GM12874 (cell line): ENCODE results near the gene ARPC2.

Experiments used
- CTCF ChIP-seq: IDR thresholded peaks from 2 replicates; pipeline ENCODE4 v1.5.1; 2011; ENCODE audit warnings: low read depth, mild to moderate bottlenecking, control low read depth, low read length, moderate library complexity; ENCODE audit not compliant: insufficient read depth

The ARPC2 gene

GRCh38 chr2:218236829-218237228 is 19.8 kb downstream of the ARPC2 start:
- TF ChIP-seq CTCF: no peak

DNA sequence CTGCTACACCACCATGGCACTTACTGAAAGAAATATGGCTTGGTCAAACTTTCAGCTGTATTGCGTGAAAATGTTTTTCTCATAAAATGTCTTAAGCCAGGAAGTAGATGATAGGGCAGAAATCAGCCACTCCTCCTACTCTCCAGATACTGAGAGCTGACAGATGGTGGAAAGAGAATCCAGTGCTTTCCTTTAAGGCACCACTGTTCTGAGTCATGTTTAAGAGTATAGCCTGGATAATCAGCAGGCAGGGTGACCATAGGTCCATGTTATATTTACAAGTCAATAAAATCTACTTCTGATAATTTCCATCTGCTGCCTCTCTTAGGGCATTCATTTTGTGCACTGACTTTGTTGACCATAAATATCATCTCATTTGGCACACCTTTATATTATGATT is 21.9 kb downstream of the ARPC2 start:
- TF ChIP-seq CTCF: no peak

DNA sequence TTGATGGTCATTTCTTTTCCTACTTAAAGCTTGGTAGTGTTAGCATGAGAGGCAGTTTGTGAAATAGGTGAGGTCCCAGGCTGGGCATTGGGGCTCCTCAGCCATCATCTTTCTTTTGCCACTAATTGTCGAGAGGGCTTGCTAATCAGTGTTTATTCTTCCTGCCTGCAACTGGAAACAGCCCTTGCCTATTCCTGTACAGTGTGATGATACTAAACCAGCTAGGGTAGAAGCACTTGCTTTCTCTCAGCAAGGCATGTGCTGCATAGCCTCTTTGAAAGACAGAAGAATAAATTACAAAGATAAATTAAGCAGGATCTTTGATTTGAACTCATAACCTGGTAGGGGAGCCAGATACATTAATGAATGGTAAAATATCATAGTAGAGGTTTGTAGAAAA is 27.2 kb downstream of the ARPC2 start:
- no peak for TF ChIP-seq CTCF

DNA sequence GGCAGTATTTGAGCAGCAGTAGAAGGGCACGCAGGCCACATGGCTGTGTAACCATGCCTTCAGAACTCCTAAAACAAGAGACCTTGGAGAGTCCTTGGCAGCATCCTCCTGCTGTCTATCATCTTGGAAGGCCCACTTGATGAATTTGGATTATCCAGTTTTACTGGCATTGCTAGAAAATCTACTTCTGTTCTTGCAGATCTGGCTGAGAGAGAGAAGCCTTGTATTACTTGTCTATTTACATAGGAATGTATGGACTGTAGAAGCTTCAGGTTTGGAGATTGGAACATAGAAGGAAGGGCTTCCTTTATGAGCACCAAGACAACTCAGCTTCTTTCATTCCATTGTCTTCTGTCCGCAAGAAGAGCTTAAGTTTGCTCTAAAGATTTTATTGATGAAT is 27.7 kb downstream of the ARPC2 start:
- no peak for TF ChIP-seq CTCF

GRCh38 chr2:218245214-218245613 is 28.2 kb downstream of the ARPC2 start:
- TF ChIP-seq CTCF: no peak

DNA sequence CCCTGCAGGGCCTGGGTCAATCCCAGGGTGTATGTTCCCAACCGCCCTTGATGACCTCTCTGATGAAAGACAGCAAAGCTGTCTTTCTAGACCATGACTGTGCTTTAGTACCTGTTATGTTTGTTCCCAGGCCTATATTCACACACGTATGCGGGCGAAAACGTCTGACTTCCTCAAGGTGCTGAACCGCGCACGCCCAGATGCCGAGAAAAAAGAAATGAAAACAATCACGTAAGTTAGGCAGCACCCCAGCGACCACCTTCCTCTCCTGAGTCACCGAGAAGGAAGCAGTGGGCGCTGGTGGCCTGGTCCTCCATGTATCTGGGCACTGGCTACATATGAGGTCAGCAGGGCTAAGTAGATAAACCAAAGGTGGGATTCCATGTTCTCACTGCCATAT is 32.7 kb downstream of the ARPC2 start:
- TF ChIP-seq CTCF: no peak

DNA sequence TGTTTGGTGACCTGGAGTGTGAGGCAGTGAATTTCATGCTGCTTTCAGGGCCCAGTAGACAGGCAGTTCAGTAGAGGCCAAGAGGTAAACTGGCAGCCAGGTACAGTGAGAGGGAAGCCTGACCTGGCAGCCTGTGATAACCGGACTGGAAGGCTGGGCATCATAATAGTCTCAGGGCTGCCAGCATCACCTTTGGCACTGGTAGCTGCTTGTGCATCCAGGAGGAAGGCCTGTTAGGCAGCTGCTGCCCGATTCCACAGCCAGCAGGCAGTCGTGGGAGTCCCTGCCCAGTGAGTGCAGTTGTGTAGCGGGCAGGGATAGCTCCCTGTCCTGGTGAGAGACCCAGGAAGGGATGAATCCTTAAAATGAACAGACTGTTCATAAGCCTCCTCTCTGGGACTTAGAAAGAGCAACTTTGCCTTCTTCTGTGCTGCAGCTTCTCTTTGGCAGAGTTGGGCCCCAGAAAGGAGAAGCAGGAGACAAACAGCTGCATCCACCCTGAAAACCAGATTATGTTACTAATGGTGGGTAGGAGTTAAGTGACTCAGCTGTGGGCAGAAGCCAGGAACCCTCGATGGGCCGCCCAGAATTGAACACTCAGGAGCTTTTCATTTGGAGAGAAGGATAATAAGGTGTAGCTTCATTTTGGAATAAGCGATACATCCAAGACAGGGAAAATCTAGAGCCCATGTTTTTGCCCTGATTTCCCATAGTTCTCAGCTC is 35.7 kb downstream of the ARPC2 start:
- no peak for TF ChIP-seq CTCF
